Thyroid gland (tissue), 4 donors: ENCODE measurements around the gene MAPRE2. TPM values are rescaled to one million over a fixed set of nuclear protein-coding genes. Genes with fewer than 3 reads are reported as not detected.

Source experiments
- DNase-seq, 2 donors: peaks; one replicate each; pipeline ENCODE4 v3.0.0-alpha.2; 2019
- H3K27ac ChIP-seq, 3 donors: fragments of 200-600 bp; sonication (generic); 1 replicate in 2 of 3; 2 replicates in 1 of 3; pipeline ENCODE4 v1.5.1; 2016 to 2019; ENCODE audit warnings: mild to moderate bottlenecking in 1 of 3, moderate library complexity in 1 of 3
- H3K27me3 ChIP-seq: fragments of 200-600 bp; sonication (generic); one replicate; pipeline ENCODE4 v1.5.1; 2019
- H3K36me3 ChIP-seq, 2 donors: fragments of 200-600 bp; sonication (generic); one replicate each; pipeline ENCODE4 v1.5.1; 2016 to 2019
- H3K4me1 ChIP-seq, 2 donors: fragments of 200-600 bp; sonication (generic); one replicate each; pipeline ENCODE4 v1.5.1; 2017 to 2019
- H3K4me3 ChIP-seq, 3 donors: fragments of 200-600 bp; sonication (generic); replicated peaks in 1 of 3; 1 replicate in 2 of 3; 2 replicates in 1 of 3; pipeline ENCODE4 v1.5.1; 2016; ENCODE audit warnings: mild to moderate bottlenecking in 1 of 3
- H3K9me3 ChIP-seq: fragments of 200-600 bp; sonication (generic); one replicate; pipeline ENCODE4 v1.5.1; 2017
- CTCF ChIP-seq, 6 experiments: fragments of 200-600 bp in 3 of 6; fragments of 450-650 bp in 3 of 6; sonication (generic) in 3 of 6; IDR thresholded peaks; one replicate each; pipeline ENCODE4 v1.5.1; 2016 to 2019; ENCODE audit warnings: antibody characterized with exemption in 6 of 6, mild to moderate bottlenecking in 2 of 6, inconsistent platforms in 1 of 6, moderate library complexity in 1 of 6
- POLR2A ChIP-seq, 2 donors: fragments of 450-650 bp; IDR thresholded peaks; one replicate each; pipeline ENCODE4 v1.6.1; 2017; ENCODE audit warnings: antibody characterized with exemption in 2 of 2, mild to moderate bottlenecking in 2 of 2, moderate library complexity in 1 of 2
- WGBS, 2 donors: methylation state at CpG; one replicate each; pipeline ENCODE4 v1.1.5; 2017; 5-methylcytosine and 5-hydroxymethylcytosine counted together
- intact Hi-C: fragments of 100-400 bp; cut with DNase I; formaldehyde crosslinking; loops from one replicate; pipeline ENCODE4 v1.15.1; 2023
- total RNA-seq, 4 donors: library from RNA; depleted of rRNA; stranded (reverse); fragments of >200 nt; gene quantifications; one replicate each; pipeline ENCODE4 v1.2.3, GENCODE V29; 2016

The MAPRE2 gene
- total RNA-seq, 4 donors from 2014 or later = 22.6 to 38.1 (median 28.8) TPM

GRCh38 chr18:35060122-35060815 lies 19.1 kb downstream of the MAPRE2 start:
- no peaks in the 10 kb centered on the region for H3K27me3 ChIP-seq
- H3K4me3 ChIP-seq = no peak overlapping the region
- H3K27ac ChIP-seq = no peak overlapping the region
- TF ChIP-seq CTCF (IDR thresholded peaks at IDR 0.05) = no peak
- TF ChIP-seq POLR2A (IDR thresholded peaks at IDR 0.05) = no peak
- H3K36me3 ChIP-seq = no peaks in the 10 kb centered on the region
- no peak for DNase-seq
- peaks cover 16 to 20% of the 10 kb centered on the region in 2 donors for H3K4me1 ChIP-seq
- no peaks in the 10 kb centered on the region for H3K9me3 ChIP-seq
- intact Hi-C loops = no loop called here
- WGBS, 2 donors = 72 to 75% methylated on average over 9 of the region's 9 CpGs

- TF ChIP-seq POLR2A (IDR thresholded peaks at IDR 0.05) (no peak), CTCF (IDR thresholded peaks at IDR 0.05) (no peak)
- 90 to 92% methylated on average over 7 of the region's 7 CpGs for whole genome bisulfite sequencing, 2 donors
- H3K36me3 ChIP-seq = no peaks in the 10 kb centered on the region
- H3K9me3 ChIP-seq = no peaks in the 10 kb centered on the region
- H3K27me3 ChIP-seq = no peaks in the 10 kb centered on the region
- peaks cover 16 to 20% of the 10 kb centered on the region in 2 donors for H3K4me1 ChIP-seq
- intact Hi-C loops = no loop called here
- no peak overlapping the region for H3K27ac ChIP-seq
- no peak for DNase-seq
- no peak overlapping the region for H3K4me3 ChIP-seq
Observed at GRCh38 chr18:35061336-35061735, 20.1 kb downstream of the MAPRE2 start.

- WGBS, 2 donors = 90 to 93% methylated on average over 7 of the region's 7 CpGs
- peaks cover 16 to 20% of the 10 kb centered on the region in 2 donors for H3K4me1 ChIP-seq
- H3K36me3 ChIP-seq = no peaks in the 10 kb centered on the region
- no peaks in the 10 kb centered on the region for H3K27me3 ChIP-seq
- no peaks in the 10 kb centered on the region for H3K9me3 ChIP-seq
- no peak overlapping the region for H3K4me3 ChIP-seq
- no peak for TF ChIP-seq CTCF (IDR thresholded peaks at IDR 0.05)
- TF ChIP-seq POLR2A (IDR thresholded peaks at IDR 0.05) = no peak
- intact Hi-C loops = no loop called here
- DNase-seq = no peak
- H3K27ac ChIP-seq = no peak overlapping the region
Observed at GRCh38 chr18:35061804-35062203, 20.6 kb downstream of the MAPRE2 start.

- peaks cover 16 to 20% of the 10 kb centered on the region in 2 donors for H3K4me1 ChIP-seq
Observed at GRCh38 chr18:35062408-35062807, 21.2 kb downstream of the MAPRE2 start.

More at GRCh38 chr18:35062408-35062807, 21.2 kb downstream of the MAPRE2 start:
- H3K9me3 ChIP-seq = no peaks in the 10 kb centered on the region
- no peak overlapping the region for H3K4me3 ChIP-seq
- H3K27me3 ChIP-seq = no peaks in the 10 kb centered on the region
- H3K27ac ChIP-seq = no peak overlapping the region
- intact Hi-C loops = no loop called here
- TF ChIP-seq POLR2A (IDR thresholded peaks at IDR 0.05) = no peak
- no peak for TF ChIP-seq CTCF (IDR thresholded peaks at IDR 0.05)
- WGBS, 2 donors = 92 to 96% methylated on average over 5 of the region's 5 CpGs
- no peak for DNase-seq
- H3K36me3 ChIP-seq = no peaks in the 10 kb centered on the region
